MCF 10A (cell line): ENCODE data around the gene CFAP52. TPM values are rescaled to one million over a fixed set of nuclear protein-coding genes. Genes with fewer than 3 reads are reported as not detected.
"Not testable (repeated sequence)": the region's sequence is repeated elsewhere in the genome, so short reads cannot be mapped to it uniquely, and the experiment has no call there.

ENCODE experiments used
- BruUV-seq: library from RNA; stranded (reverse); fragments of 400-500 nt; replicated peaks from 2 replicates; lab custom pipeline; 2021; lab: Mats Ljungman, UMichigan
- CTCF ChIA-PET: fragments of 300-600 bp; sonication (Branson Sonifier 250); formaldehyde crosslinking; extraction: SDS; loops from one replicate; lab custom pipeline; 2021; ENCODE audit warnings: antibody characterized with exemption, inconsistent platforms; lab: Yijun Ruan, JAX
- POLR2A ChIA-PET: fragments of 300-600, 350-650 bp; sonication (Branson Sonifier 250); formaldehyde crosslinking; extraction: SDS; loops from one replicate; lab custom pipeline; 2020; ENCODE audit warnings: antibody characterized with exemption, inconsistent platforms; lab: Yijun Ruan, JAX
- DNase-seq: peaks from one replicate; pipeline ENCODE4 v3.0.0-alpha.2; 2018; ENCODE audit not compliant: unreplicated experiment
- H3K27ac Mint-ChIP-seq: one replicate; pipeline ENCODE4 v1.8.0; 2022; ENCODE audit warnings: mild to moderate bottlenecking, low read depth, mixed read lengths; ENCODE audit not compliant: unreplicated experiment
- H3K27me3 Mint-ChIP-seq: one replicate; pipeline ENCODE4 v1.8.0; 2022; ENCODE audit warnings: mixed read lengths; ENCODE audit not compliant: insufficient read depth, unreplicated experiment
- H3K36me3 Mint-ChIP-seq: one replicate; pipeline ENCODE4 v1.8.0; 2022; ENCODE audit warnings: mild to moderate bottlenecking, moderate library complexity, mixed read lengths; ENCODE audit not compliant: insufficient read depth, unreplicated experiment
- H3K4me1 Mint-ChIP-seq: one replicate; pipeline ENCODE4 v1.8.0; 2022; ENCODE audit warnings: mixed read lengths; ENCODE audit not compliant: insufficient read depth, unreplicated experiment
- H3K4me3 Mint-ChIP-seq: one replicate; pipeline ENCODE4 v1.8.0; 2022; ENCODE audit warnings: mild to moderate bottlenecking, moderate library complexity, mixed read lengths; ENCODE audit not compliant: unreplicated experiment
- H3K9me3 Mint-ChIP-seq: one replicate; pipeline ENCODE4 v1.8.0; 2022; ENCODE audit warnings: mixed read lengths; ENCODE audit not compliant: unreplicated experiment
- CTCF ChIP-seq: fragments of 200-600 bp; IDR thresholded peaks from one replicate; pipeline ENCODE4 v1.8.0; 2022; ENCODE audit warnings: antibody characterized with exemption, mild to moderate bottlenecking; ENCODE audit not compliant: unreplicated experiment
- intact Hi-C: fragments of 100-400 bp; cut with micrococcal nuclease; formaldehyde crosslinking; loops from 2 replicates; pipeline ENCODE4 v1.14.1; 2022
- total RNA-seq: library from RNA; stranded (reverse); gene quantifications from 2 replicates; pipeline ENCODE4 v1.2.3, GENCODE V29; 2022

The CFAP52 gene
- total RNA-seq, 1 experiment from 2014 or later: not detected

GRCh38 chr17:9598661-9599060, 22.2 kb downstream of the CFAP52 start:
- no peak for DNase-seq

GRCh38 chr17:9604583-9604982, 28.1 kb downstream of the CFAP52 start:
- BruUV-seq, H3K4me3 Mint-ChIP-seq, POLR2A ChIA-PET, H3K27me3 Mint-ChIP-seq, CTCF ChIA-PET, H3K36me3 Mint-ChIP-seq, H3K9me3 Mint-ChIP-seq, H3K4me1 Mint-ChIP-seq, DNase-seq, H3K27ac Mint-ChIP-seq, intact Hi-C loops: not testable (repeated sequence)

More at GRCh38 chr17:9598661-9599060, 22.2 kb downstream of the CFAP52 start:
- ChIA-PET POLR2A (no interaction called here), CTCF (no interaction called here)
- Mint-ChIP-seq H3K9me3 (no peaks in the 10 kb centered on the region), H3K36me3 (no peaks in the 10 kb centered on the region), H3K4me3 (no peak overlapping the region), H3K4me1 (no peaks in the 10 kb centered on the region), H3K27me3 (no peaks in the 10 kb centered on the region), H3K27ac (no peak overlapping the region)
- no TSS peak for BruUV-seq
- no peak for TF ChIP-seq CTCF
- intact Hi-C loops: no loop called here

GRCh38 chr17:9606453-9606852, 30.0 kb downstream of the CFAP52 start:
- H3K27ac Mint-ChIP-seq: no peak overlapping the region
- no TSS peak for BruUV-seq
- H3K9me3 Mint-ChIP-seq: peaks cover 6% of the 10 kb centered on the region
- TF ChIP-seq CTCF: no peak
- H3K36me3 Mint-ChIP-seq: no peaks in the 10 kb centered on the region
- intact Hi-C loops: no loop called here
- CTCF ChIA-PET: no interaction called here
- no peaks in the 10 kb centered on the region for H3K4me1 Mint-ChIP-seq
- H3K27me3 Mint-ChIP-seq: no peaks in the 10 kb centered on the region
- no peak overlapping the region for H3K4me3 Mint-ChIP-seq
- no peak for DNase-seq
- POLR2A ChIA-PET: no interaction called here

- H3K27ac Mint-ChIP-seq, CTCF ChIA-PET, H3K27me3 Mint-ChIP-seq, H3K4me3 Mint-ChIP-seq, H3K4me1 Mint-ChIP-seq, H3K36me3 Mint-ChIP-seq, intact Hi-C loops, H3K9me3 Mint-ChIP-seq, DNase-seq, BruUV-seq: not testable (repeated sequence)
- POLR2A ChIA-PET: interaction anchor here (0.6 kb wide), 1 partner anchor 912 kb away, joined by 3 read pairs; no protein-coding TSS in a partner anchor
Measured at GRCh38 chr17:9607058-9607457, 30.6 kb downstream of the CFAP52 start.

- Mint-ChIP-seq H3K27me3 (no peaks in the 10 kb centered on the region), H3K27ac (no peak overlapping the region), H3K4me1 (no peaks in the 10 kb centered on the region), H3K9me3 (peaks cover 6% of the 10 kb centered on the region), H3K36me3 (no peaks in the 10 kb centered on the region), H3K4me3 (no peak overlapping the region)
- no TSS peak for BruUV-seq
- POLR2A ChIA-PET: interaction anchor here (1.3 kb wide), 1 partner anchor 34 kb away, joined by 3 read pairs; the partner anchor contains the start of gene CFAP52
- intact Hi-C loops: no loop called here
- no peak for TF ChIP-seq CTCF
- DNase-seq: no peak
- CTCF ChIA-PET: interaction anchor here (0.6 kb wide), 1 partner anchor 28 kb away, joined by 3 read pairs; no protein-coding TSS in a partner anchor
Measured at GRCh38 chr17:9611557-9611956, 35.1 kb downstream of the CFAP52 start.
